H1 (cell line): ENCODE results near the gene SEMA7A. TPM values are rescaled to one million over a fixed set of nuclear protein-coding genes. Genes with fewer than 3 reads are reported as not detected.

ENCODE experiments used
- ASH2L ChIP-seq: fragments of 200-600, 300-600 bp; sonication (generic); IDR thresholded peaks from one replicate; pipeline ENCODE4 v1.7.1; 2017; ENCODE audit warnings: low read length
- BCL11A ChIP-seq, 2 experiments: IDR thresholded peaks; one replicate each; pipeline ENCODE4 v1.6.1; 2011; ENCODE audit warnings: low read depth in 2 of 2, low read length in 2 of 2, mild to moderate bottlenecking in 2 of 2
- CEBPB ChIP-seq: IDR thresholded peaks from 2 replicates; pipeline ENCODE4 v1.6.1; 2012; ENCODE audit warnings: low read depth, low read length
- CHD7 ChIP-seq: fragments of 300-600 bp; sonication (generic); IDR thresholded peaks from 2 replicates; pipeline ENCODE4 v1.7.1; 2012; ENCODE audit warnings: low read length, moderate library complexity, mild to moderate bottlenecking, inconsistent platforms; ENCODE audit not compliant: insufficient replicate concordance
- KDM1A ChIP-seq: fragments of 200-600, 300-600 bp; sonication (generic); IDR thresholded peaks from 2 replicates; pipeline ENCODE4 v1.7.1; 2016; ENCODE audit warnings: mild to moderate bottlenecking, low read length, borderline replicate concordance
- MAX ChIP-seq: IDR thresholded peaks from 2 replicates; pipeline ENCODE4 v1.6.1; 2012; ENCODE audit warnings: inconsistent platforms
- POLR2AphosphoS5 ChIP-seq: IDR thresholded peaks from 2 replicates; pipeline ENCODE4 v1.6.1; 2011; ENCODE audit warnings: low read depth, low read length
- RAD21 ChIP-seq, 2 experiments: IDR thresholded peaks in 1 of 2; conservative IDR thresholded peaks in 1 of 2; 2 replicates each; pipeline ENCODE4 v1.6.1; 2011; ENCODE audit warnings: low read depth in 2 of 2, low read length in 2 of 2, improper control_type of control experiment in 1 of 2, inconsistent platforms in 1 of 2, mild to moderate bottlenecking in 1 of 2, moderate library complexity in 1 of 2
- RBBP5 ChIP-seq: IDR thresholded peaks from 2 replicates; pipeline ENCODE4 v1.7.1; 2012; ENCODE audit warnings: low read depth, mild to moderate bottlenecking, inconsistent platforms, low read length, moderate library complexity, borderline replicate concordance
- RXRA ChIP-seq: IDR thresholded peaks from 2 replicates; pipeline ENCODE4 v1.6.1; 2011; ENCODE audit warnings: low read depth, mild to moderate bottlenecking, low read length, moderate library complexity; ENCODE audit not compliant: insufficient read depth
- SP4 ChIP-seq: IDR thresholded peaks from 2 replicates; pipeline ENCODE4 v1.6.1; 2012; ENCODE audit warnings: low read length, inconsistent platforms
- polyA plus RNA-seq, 7 experiments: library from polyadenylated mRNA; depleted of rRNA in 3 of 7; stranded (reverse) in 5 of 7; unstranded in 2 of 7; fragments of >200 nt in 5 of 7; fragments of 200-250 nt in 2 of 7; gene quantifications; 1 replicate in 5 of 7; 2 replicates in 1 of 7; 4 replicates in 1 of 7; pipeline versions ENCODE4 v1.2.1 to v1.2.3, GENCODE V29; 2011 to 2013; ENCODE audit warnings: missing spikeins in 2 of 7, mixed read lengths in 2 of 7
- total RNA-seq: library from RNA; stranded (reverse); fragmentation: NEBNext Ultra II Directional; extraction: Animal tissue kit (Norgen Biotek cat#: 25700); gene quantifications from 2 replicates; pipeline ENCODE4 v1.2.1, GENCODE V29; 2021

The SEMA7A gene
- total and polyA plus RNA-seq, 2 of the 8 experiments (the other 6 are each of a cell fraction or from before 2014, with no cell fraction given): 10.7 to 15.0 TPM

DNA sequence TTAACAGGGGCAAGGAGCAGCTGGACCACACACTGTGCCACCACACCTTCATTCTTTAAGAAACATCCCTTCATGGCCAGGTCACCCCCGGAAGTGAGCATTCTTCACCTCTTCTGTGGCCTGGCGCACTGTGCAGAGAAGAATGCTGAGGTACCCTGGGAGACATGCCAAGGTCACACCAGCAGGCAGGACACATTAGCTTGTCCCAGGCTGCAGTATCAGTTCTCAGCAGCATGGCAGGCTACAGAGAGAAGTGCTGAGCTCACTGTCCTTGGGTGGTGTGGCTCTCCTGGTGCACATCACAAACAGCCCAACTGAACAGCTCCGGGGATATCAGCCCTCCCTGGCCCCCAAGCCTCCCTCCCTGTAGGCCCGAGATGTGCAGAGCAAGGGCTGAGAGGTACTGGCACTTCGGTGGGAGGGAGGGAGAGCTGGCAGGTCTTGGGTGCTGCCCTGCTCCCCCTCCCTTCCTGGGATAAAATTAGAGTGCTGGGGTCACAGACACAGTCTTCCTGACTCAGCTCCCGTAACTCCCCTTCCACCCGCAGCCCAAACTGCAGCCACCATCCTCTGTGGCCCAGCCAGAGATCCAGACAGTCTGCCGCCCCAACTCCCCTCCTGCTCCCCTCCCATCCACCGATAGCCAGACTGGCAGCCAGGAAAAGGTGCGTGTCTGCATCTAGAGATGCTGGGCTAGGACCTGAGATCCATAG, 13.4 kb downstream of the SEMA7A start (continued):
- no peak for TF ChIP-seq CHD7
- TF ChIP-seq RAD21 (IDR thresholded peaks at IDR 0.05 in 1 of 2, conservative IDR thresholded peaks at IDR 0.05 in 1 of 2; ENCODE audit: low read depth in 2 of 2, low read length in 2 of 2): no peak
- no peak for TF ChIP-seq RBBP5
- TF ChIP-seq BCL11A (IDR thresholded peaks at IDR 0.05; ENCODE audit: low read depth in 2 of 2, low read length in 2 of 2): no peak
- no peak for TF ChIP-seq MAX
- no peak for TF ChIP-seq SP4
- TF ChIP-seq POLR2AphosphoS5: no peak
- no peak for TF ChIP-seq RXRA
- no peak for TF ChIP-seq KDM1A
- TF ChIP-seq ASH2L: no peak
- TF ChIP-seq CEBPB: no peak
